ENCODE measurements around the gene LRBA.
"Not testable (repeated sequence)": the region's sequence is repeated elsewhere in the genome, so short reads cannot be mapped to it uniquely, and the experiment has no call there.

LRBA gene

DNA sequence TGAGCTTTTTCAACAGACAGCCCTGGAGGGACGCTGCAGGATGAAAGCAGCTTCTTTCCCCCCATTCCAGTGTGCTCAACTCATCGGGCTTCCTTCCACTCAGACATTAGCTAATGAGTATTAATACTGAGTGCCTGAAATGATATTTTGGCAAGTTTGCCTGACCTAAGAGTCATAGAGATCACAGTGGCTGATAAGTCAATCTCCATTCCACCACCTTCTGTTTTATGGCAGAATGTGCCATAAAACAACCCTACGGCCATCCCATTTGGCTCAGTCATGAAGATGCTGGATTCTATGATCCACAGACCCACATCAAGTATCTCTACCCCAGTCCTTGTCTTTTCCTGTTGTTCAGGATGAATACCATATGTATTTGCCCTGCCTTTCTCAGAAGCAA is 481.4 kb downstream of the LRBA start:
- in situ Hi-C loops (cut with MboI; ENCODE audit: low pct_unique_long_range_greater_than_20kb, low sequenced_read_pairs, unreplicated experiment) = no loop called here
- TF ChIP-seq, protein P1, sequence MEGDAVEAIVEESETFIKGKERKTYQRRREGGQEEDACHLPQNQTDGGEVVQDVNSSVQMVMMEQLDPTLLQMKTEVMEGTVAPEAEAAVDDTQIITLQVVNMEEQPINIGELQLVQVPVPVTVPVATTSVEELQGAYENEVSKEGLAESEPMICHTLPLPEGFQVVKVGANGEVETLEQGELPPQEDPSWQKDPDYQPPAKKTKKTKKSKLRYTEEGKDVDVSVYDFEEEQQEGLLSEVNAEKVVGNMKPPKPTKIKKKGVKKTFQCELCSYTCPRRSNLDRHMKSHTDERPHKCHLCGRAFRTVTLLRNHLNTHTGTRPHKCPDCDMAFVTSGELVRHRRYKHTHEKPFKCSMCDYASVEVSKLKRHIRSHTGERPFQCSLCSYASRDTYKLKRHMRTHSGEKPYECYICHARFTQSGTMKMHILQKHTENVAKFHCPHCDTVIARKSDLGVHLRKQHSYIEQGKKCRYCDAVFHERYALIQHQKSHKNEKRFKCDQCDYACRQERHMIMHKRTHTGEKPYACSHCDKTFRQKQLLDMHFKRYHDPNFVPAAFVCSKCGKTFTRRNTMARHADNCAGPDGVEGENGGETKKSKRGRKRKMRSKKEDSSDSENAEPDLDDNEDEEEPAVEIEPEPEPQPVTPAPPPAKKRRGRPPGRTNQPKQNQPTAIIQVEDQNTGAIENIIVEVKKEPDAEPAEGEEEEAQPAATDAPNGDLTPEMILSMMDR (IDR thresholded peaks at IDR 0.05; ENCODE audit: extremely low read depth, insufficient read depth, missing control alignments) = no peak
- no peak for DNase-seq (ENCODE audit: low spot score)

DNA sequence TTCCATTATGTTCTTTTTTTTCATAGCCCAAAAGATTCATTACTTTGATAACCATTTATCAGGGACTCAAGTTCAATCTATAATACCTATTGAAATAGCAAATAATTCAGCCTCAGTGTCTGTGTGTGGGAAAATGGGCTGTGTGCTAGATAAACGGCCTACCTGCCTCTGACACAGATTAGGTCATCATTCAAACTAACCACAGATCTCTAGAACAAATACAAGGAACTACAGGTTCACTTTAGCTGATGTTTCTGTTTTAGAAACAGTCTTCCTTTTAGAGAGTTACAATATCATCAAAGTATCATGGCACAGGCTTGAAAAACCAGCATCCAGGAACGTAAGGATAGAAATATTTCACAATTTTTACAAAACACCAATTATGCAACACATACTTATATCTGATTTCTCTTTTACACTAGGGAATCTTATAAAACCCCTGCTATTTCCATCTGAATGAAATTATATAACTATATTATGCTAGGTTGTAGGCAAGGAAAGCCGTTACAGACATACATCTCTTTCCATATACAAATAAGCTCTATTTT is 489.7 kb downstream of the LRBA start:
- TF ChIP-seq, protein P1 (IDR thresholded peaks at IDR 0.05; ENCODE audit: extremely low read depth, insufficient read depth, missing control alignments) = no peak
- no peak for DNase-seq (ENCODE audit: low spot score)
- in situ Hi-C loops (cut with MboI; ENCODE audit: low pct_unique_long_range_greater_than_20kb, low sequenced_read_pairs, unreplicated experiment) = no loop called here

DNA sequence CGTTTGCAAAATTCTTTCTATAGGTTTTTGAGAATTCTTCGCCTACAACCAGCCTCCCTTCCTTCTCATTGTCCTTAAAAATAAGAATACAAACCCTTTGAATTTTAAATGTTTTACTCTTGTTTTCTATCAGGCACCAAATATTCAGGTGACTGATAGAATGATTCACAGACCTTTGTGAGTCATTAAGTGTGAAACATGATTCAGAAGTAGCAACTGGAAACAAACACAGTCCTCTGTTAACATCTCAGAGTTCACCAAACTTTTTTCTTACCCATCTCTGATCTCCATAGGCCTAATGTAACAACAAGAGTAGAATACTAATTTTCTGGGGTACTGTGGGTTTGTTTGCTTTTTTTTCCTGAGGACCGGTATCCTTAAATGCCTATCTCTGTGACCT is 496.5 kb downstream of the LRBA start:
- in situ Hi-C loops (cut with MboI; ENCODE audit: low pct_unique_long_range_greater_than_20kb, low sequenced_read_pairs, unreplicated experiment) = no loop called here
- TF ChIP-seq, protein P1 (IDR thresholded peaks at IDR 0.05; ENCODE audit: extremely low read depth, insufficient read depth, missing control alignments) = no peak
- no peak for DNase-seq (ENCODE audit: low spot score)

DNA sequence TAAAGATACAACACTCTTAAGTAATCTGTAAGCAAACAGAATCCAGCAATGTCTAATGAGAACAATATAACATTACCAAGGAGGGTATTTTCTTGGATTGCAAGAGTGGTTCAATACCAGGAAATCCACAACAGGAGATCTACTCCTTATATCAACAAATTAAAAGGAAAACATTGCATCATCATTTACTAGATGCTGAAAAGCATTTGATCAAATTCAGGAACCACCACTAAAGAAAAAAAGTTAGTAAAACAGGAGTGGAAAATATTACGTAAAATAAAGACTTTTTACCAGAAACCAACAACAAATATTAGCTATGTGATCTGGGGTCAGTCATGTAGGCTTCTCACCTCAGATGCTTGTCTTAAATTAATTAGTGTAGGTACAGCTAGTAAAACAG is 499.9 kb downstream of the LRBA start:
- in situ Hi-C loops (cut with MboI; ENCODE audit: low pct_unique_long_range_greater_than_20kb, low sequenced_read_pairs, unreplicated experiment) = no loop called here
- TF ChIP-seq, protein P1 (IDR thresholded peaks at IDR 0.05; ENCODE audit: extremely low read depth, insufficient read depth, missing control alignments) = no peak

DNA sequence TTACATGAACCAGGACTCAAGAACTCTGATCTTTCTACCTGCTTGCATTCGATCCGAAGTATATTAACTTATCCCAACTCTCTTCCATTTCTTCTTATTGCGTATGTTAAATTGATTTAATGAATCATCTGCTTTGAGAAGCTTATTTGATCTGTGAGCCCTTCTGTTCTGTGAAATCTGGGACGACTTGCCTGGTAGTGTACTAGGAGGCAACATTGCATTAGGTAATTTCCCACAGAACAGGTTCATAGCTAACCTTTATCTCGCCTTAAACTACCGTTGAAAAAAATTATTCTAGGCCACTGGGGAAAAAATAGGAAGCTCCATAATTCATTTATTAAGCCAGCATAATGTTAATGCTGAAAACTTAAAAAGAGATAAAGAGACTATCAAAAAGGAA is 500.4 kb downstream of the LRBA start:
- DNase-seq (ENCODE audit: low spot score) = no peak
- in situ Hi-C loops (cut with MboI; ENCODE audit: low pct_unique_long_range_greater_than_20kb, low sequenced_read_pairs, unreplicated experiment) = no loop called here
- TF ChIP-seq, protein P1 (IDR thresholded peaks at IDR 0.05; ENCODE audit: extremely low read depth, insufficient read depth, missing control alignments) = no peak

More for the DNA sequence above, 499.9 kb downstream of the LRBA start:
- DNase-seq (ENCODE audit: low spot score) = no peak

- TF ChIP-seq, protein P1 (IDR thresholded peaks at IDR 0.05; ENCODE audit: extremely low read depth, insufficient read depth, missing control alignments) = no peak
- no peak for DNase-seq (ENCODE audit: low spot score)
- in situ Hi-C loops (cut with MboI; ENCODE audit: low pct_unique_long_range_greater_than_20kb, low sequenced_read_pairs, unreplicated experiment) = no loop called here
These were observed 504.8 kb downstream of the LRBA start for GRCh38 chr4:150510176-150510865.

- DNase-seq (ENCODE audit: low spot score); in situ Hi-C loops (cut with MboI; ENCODE audit: low pct_unique_long_range_greater_than_20kb, low sequenced_read_pairs, unreplicated experiment): not testable (repeated sequence)
These were observed 507.4 kb downstream of the LRBA start for GRCh38 chr4:150507656-150508055.

All from GM13977 (cell line).